HCT116 (cell line): ENCODE measurements around the gene DIDO1. TPM values are rescaled to one million over a fixed set of nuclear protein-coding genes. Genes with fewer than 3 reads are reported as not detected.

Source experiments
- ATAC-seq: fragments of 200-7000 bp; cut with Tn5 transposase; 2 replicates; pipeline ENCODE4 v1.9.1; 2020; ENCODE audit warnings: mild to moderate bottlenecking, moderate library complexity
- BruUV-seq: library from RNA; stranded (reverse); fragments of 400-500 nt; replicated peaks from 2 replicates; lab custom pipeline; 2021; lab: Mats Ljungman, UMichigan
- CTCF ChIA-PET: fragments of 300-600 bp; sonication (Branson Sonifier 250); formaldehyde crosslinking; loops from one replicate; lab custom pipeline; 2021; ENCODE audit warnings: antibody characterized with exemption; lab: Charles Lee
- POLR2A ChIA-PET: fragments of 300-600, 350-600 bp; sonication (Branson Sonifier 250); formaldehyde crosslinking; loops from one replicate; lab custom pipeline; 2021; ENCODE audit warnings: antibody characterized with exemption; lab: Charles Lee
- RAD21 ChIA-PET, 2 experiments: fragments of 300-600 bp; sonication (Branson Sonifier 250); formaldehyde crosslinking; loops; one replicate each; lab custom pipeline; 2023; ENCODE audit warnings: low total read pairs in 2 of 2; ENCODE audit not compliant: uncharacterized antibody in 2 of 2, unreplicated experiment in 2 of 2, low non-redundant PET in 1 of 2; lab: Charles Lee
- DNase-seq: peaks from one replicate; pipeline ENCODE4 v3.0.0-alpha.2; 2010; ENCODE audit warnings: low read depth, low spot score
- H2AFZ ChIP-seq: fragments of 200-600 bp; shearing (Covaris generic), sonication (generic); 2 replicates; pipeline ENCODE4 v1.6.1; 2017; ENCODE audit warnings: low read depth, mixed run types, mixed read lengths, antibody characterized with exemption, low read length; ENCODE audit not compliant: poor library complexity, severe bottlenecking
- H3K27ac ChIP-seq: 2 replicates; pipeline ENCODE4 v1.5.1; 2012; ENCODE audit warnings: low read depth, low read length
- H3K27me3 ChIP-seq: fragments of 200-600 bp; sonication (generic); 2 replicates; pipeline ENCODE4 v1.6.1; 2016; ENCODE audit warnings: mixed run types, low read length, mixed read lengths; ENCODE audit not compliant: insufficient read depth
- H3K36me3 ChIP-seq, 2 experiments: fragments of 200-500 bp in 1 of 2; fragments of 200-600 bp in 1 of 2; sonication (Bioruptor generic) in 1 of 2; sonication (generic) in 1 of 2; 2 replicates each; pipeline versions ENCODE4 v1.5.1 to v1.6.1; 2014 to 2016; ENCODE audit warnings: low read length in 2 of 2, inconsistent platforms in 1 of 2, mixed read lengths in 1 of 2, mixed run types in 1 of 2; ENCODE audit not compliant: insufficient read depth in 2 of 2, control insufficient read depth in 1 of 2
- H3K4me1 ChIP-seq, 2 experiments: fragments of 200-600 bp in 1 of 2; sonication (generic) in 1 of 2; 2 replicates each; pipeline versions ENCODE4 v1.5.1 to v1.6.1; 2012 to 2017; ENCODE audit warnings: low read length in 2 of 2, inconsistent platforms in 1 of 2, mild to moderate bottlenecking in 1 of 2, mixed read lengths in 1 of 2, mixed run types in 1 of 2, moderate library complexity in 1 of 2; ENCODE audit not compliant: insufficient read depth in 2 of 2, control insufficient read depth in 1 of 2
- H3K4me2 ChIP-seq: fragments of 200-600 bp; sonication (generic); 2 replicates; pipeline ENCODE4 v1.6.1; 2017; ENCODE audit warnings: mixed run types, low read length, mixed read lengths
- H3K4me3 ChIP-seq, 2 experiments: fragments of 200-600 bp in 1 of 2; sonication (generic) in 1 of 2; replicated peaks in 1 of 2; 2 replicates each; pipeline ENCODE4 v1.5.1; 2011 to 2016; ENCODE audit warnings: low read length in 2 of 2, control low read depth in 1 of 2, low read depth in 1 of 2, mild to moderate bottlenecking in 1 of 2, mixed read lengths in 1 of 2, mixed run types in 1 of 2
- H3K79me2 ChIP-seq: fragments of 200-600 bp; sonication (generic); 2 replicates; pipeline ENCODE4 v1.6.1; 2017; ENCODE audit warnings: mild to moderate bottlenecking, mixed run types, low read length, moderate library complexity, mixed read lengths; ENCODE audit not compliant: insufficient read depth
- H3K9ac ChIP-seq: fragments of 200-600 bp; sonication (generic); 2 replicates; pipeline ENCODE4 v1.6.1; 2016; ENCODE audit warnings: low read length, mixed read lengths
- H3K9me2 ChIP-seq: fragments of 200-600 bp; sonication (generic), shearing (Covaris generic); 2 replicates; pipeline ENCODE4 v1.6.1; 2017; ENCODE audit warnings: mixed run types, mild to moderate bottlenecking, moderate library complexity; ENCODE audit not compliant: insufficient read depth
- H3K9me3 ChIP-seq, 2 experiments: fragments of 200-500 bp in 1 of 2; fragments of 200-600 bp in 1 of 2; sonication (Bioruptor generic) in 1 of 2; sonication (generic) in 1 of 2; 2 replicates each; pipeline ENCODE4 v1.6.1; 2014 to 2017; ENCODE audit warnings: low read length in 2 of 2, mixed read lengths in 2 of 2, inconsistent platforms in 1 of 2, low read depth in 1 of 2, mild to moderate bottlenecking in 1 of 2, mixed run types in 1 of 2, moderate library complexity in 1 of 2; ENCODE audit not compliant: control insufficient read depth in 1 of 2, insufficient read depth in 1 of 2
- H4K20me1 ChIP-seq: fragments of 200-600 bp; sonication (generic), shearing (Covaris generic); 2 replicates; pipeline ENCODE4 v1.6.1; 2017; ENCODE audit warnings: mixed run types, mild to moderate bottlenecking, moderate library complexity; ENCODE audit not compliant: insufficient read depth
- ATF3 ChIP-seq: IDR thresholded peaks from 2 replicates; pipeline ENCODE4 v1.6.1; 2012
- CBX3 ChIP-seq: IDR thresholded peaks from 2 replicates; pipeline ENCODE4 v1.6.1; 2012; ENCODE audit warnings: low read depth
- CEBPB ChIP-seq: IDR thresholded peaks from 2 replicates; pipeline ENCODE4 v1.6.1; 2012; ENCODE audit warnings: low read depth
- EGR1 ChIP-seq: IDR thresholded peaks from 2 replicates; pipeline ENCODE4 v1.6.1; 2012; ENCODE audit warnings: low read depth
- ELF1 ChIP-seq: IDR thresholded peaks from 2 replicates; pipeline ENCODE4 v1.6.1; 2012; ENCODE audit warnings: low read depth, borderline replicate concordance
- EZH2phosphoT487 ChIP-seq: fragments of 200-600 bp; IDR thresholded peaks from 2 replicates; pipeline ENCODE4 v1.6.1; 2018; ENCODE audit warnings: antibody characterized with exemption, borderline replicate concordance
- FOSL1 ChIP-seq: IDR thresholded peaks from 2 replicates; pipeline ENCODE4 v1.6.1; 2012; ENCODE audit warnings: low read depth
- MAX ChIP-seq: IDR thresholded peaks from 2 replicates; pipeline ENCODE4 v1.6.1; 2012
- POLR2A ChIP-seq: IDR thresholded peaks from 2 replicates; pipeline ENCODE4 v1.7.0; 2011; ENCODE audit warnings: borderline replicate concordance; ENCODE audit not compliant: insufficient read depth, insufficient read length; ENCODE audit errors: extremely low read depth
- POLR2AphosphoS5 ChIP-seq: IDR thresholded peaks from 2 replicates; pipeline ENCODE4 v1.6.1; 2011; ENCODE audit warnings: mild to moderate bottlenecking, low read depth, low read length, moderate library complexity
- SP1 ChIP-seq: IDR thresholded peaks from 2 replicates; pipeline ENCODE4 v1.6.1; 2012; ENCODE audit warnings: low read depth
- SRF ChIP-seq: IDR thresholded peaks from 2 replicates; pipeline ENCODE4 v1.6.1; 2012; ENCODE audit warnings: low read depth
- TCF7L2 ChIP-seq: IDR thresholded peaks from 2 replicates; pipeline ENCODE4 v1.7.0; 2011; ENCODE audit warnings: borderline replicate concordance, inconsistent platforms; ENCODE audit not compliant: insufficient read depth, insufficient read length; ENCODE audit errors: extremely low read depth
- ZFX ChIP-seq: fragments of 450-650 bp; IDR thresholded peaks from 2 replicates; pipeline ENCODE4 v1.6.1; 2017
- ZNF274 ChIP-seq: fragments of 200-500 bp; sonication (Bioruptor generic); IDR thresholded peaks from 2 replicates; pipeline ENCODE4 v1.6.1; 2014; ENCODE audit warnings: mild to moderate bottlenecking, low read depth, low read length, inconsistent platforms
- intact Hi-C: fragments of 100-400 bp; cut with micrococcal nuclease; formaldehyde crosslinking; loops from 2 replicates; pipeline ENCODE4 v1.10.0; 2022
- total RNA-seq: library from RNA; stranded (reverse); gene quantifications from one replicate; pipeline ENCODE4 v1.2.1, GENCODE V29; 2021; ENCODE audit not compliant: unreplicated experiment
- TF ChIP-seq, protein P1 (sequence below): IDR thresholded peaks from 2 replicates; pipeline ENCODE4 v1.6.1; 2012; ENCODE audit warnings: low read depth
- TF ChIP-seq, protein P2 (sequence below): IDR thresholded peaks from 2 replicates; pipeline ENCODE4 v1.6.1; 2011; ENCODE audit warnings: mild to moderate bottlenecking, low read length, moderate library complexity; ENCODE audit not compliant: insufficient replicate concordance; ENCODE audit errors: extremely low read depth

The DIDO1 gene
- total RNA-seq, 1 experiment from 2014 or later, result 41.4 TPM

GRCh38 chr20:62949153-62949821 lies 23.0 kb upstream of the DIDO1 start:
- Histone ChIP-seq H3K79me2 (peaks cover 21% of the 10 kb centered on the region), H3K4me3 (no peak overlapping the region), H3K27me3 (no peaks in the 10 kb centered on the region), H3K4me1 (peaks cover 9 to 24% of the 10 kb centered on the region in 2 experiments), H4K20me1 (no peaks in the 10 kb centered on the region), H3K9me3 (peaks cover 0 to 6% of the 10 kb centered on the region in 2 experiments; a peak in 1 of 4 replicates), H3K9me2 (no peaks in the 10 kb centered on the region), H2AFZ (no peak overlapping the region), H3K9ac (no peak overlapping the region), H3K4me2 (no peak overlapping the region), H3K27ac (no peak overlapping the region), H3K36me3 (peaks cover 30 to 53% of the 10 kb centered on the region in 2 experiments; a peak in 3 of 4 replicates)
- ATAC-seq (no peak), DNase-seq (no peak)
- intact Hi-C loops, result no loop called here
- BruUV-seq, result no TSS peak
- POLR2A ChIA-PET, result no interaction called here
- CTCF ChIA-PET, result no interaction called here
- TF ChIP-seq ELF1 (no peak), TCF7L2 (no peak), ATF3 (no peak), EGR1 (no peak), SP1 (no peak), ZFX (no peak), CBX3 (no peak), ZNF274 (no peak), POLR2A (no peak), POLR2AphosphoS5 (no peak), CEBPB (no peak), SRF (no peak), MAX (no peak), EZH2phosphoT487 (no peak), FOSL1 (no peak)
- TF ChIP-seq, protein P1, sequence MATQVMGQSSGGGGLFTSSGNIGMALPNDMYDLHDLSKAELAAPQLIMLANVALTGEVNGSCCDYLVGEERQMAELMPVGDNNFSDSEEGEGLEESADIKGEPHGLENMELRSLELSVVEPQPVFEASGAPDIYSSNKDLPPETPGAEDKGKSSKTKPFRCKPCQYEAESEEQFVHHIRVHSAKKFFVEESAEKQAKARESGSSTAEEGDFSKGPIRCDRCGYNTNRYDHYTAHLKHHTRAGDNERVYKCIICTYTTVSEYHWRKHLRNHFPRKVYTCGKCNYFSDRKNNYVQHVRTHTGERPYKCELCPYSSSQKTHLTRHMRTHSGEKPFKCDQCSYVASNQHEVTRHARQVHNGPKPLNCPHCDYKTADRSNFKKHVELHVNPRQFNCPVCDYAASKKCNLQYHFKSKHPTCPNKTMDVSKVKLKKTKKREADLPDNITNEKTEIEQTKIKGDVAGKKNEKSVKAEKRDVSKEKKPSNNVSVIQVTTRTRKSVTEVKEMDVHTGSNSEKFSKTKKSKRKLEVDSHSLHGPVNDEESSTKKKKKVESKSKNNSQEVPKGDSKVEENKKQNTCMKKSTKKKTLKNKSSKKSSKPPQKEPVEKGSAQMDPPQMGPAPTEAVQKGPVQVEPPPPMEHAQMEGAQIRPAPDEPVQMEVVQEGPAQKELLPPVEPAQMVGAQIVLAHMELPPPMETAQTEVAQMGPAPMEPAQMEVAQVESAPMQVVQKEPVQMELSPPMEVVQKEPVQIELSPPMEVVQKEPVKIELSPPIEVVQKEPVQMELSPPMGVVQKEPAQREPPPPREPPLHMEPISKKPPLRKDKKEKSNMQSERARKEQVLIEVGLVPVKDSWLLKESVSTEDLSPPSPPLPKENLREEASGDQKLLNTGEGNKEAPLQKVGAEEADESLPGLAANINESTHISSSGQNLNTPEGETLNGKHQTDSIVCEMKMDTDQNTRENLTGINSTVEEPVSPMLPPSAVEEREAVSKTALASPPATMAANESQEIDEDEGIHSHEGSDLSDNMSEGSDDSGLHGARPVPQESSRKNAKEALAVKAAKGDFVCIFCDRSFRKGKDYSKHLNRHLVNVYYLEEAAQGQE, result no peak
- TF ChIP-seq, protein P2, sequence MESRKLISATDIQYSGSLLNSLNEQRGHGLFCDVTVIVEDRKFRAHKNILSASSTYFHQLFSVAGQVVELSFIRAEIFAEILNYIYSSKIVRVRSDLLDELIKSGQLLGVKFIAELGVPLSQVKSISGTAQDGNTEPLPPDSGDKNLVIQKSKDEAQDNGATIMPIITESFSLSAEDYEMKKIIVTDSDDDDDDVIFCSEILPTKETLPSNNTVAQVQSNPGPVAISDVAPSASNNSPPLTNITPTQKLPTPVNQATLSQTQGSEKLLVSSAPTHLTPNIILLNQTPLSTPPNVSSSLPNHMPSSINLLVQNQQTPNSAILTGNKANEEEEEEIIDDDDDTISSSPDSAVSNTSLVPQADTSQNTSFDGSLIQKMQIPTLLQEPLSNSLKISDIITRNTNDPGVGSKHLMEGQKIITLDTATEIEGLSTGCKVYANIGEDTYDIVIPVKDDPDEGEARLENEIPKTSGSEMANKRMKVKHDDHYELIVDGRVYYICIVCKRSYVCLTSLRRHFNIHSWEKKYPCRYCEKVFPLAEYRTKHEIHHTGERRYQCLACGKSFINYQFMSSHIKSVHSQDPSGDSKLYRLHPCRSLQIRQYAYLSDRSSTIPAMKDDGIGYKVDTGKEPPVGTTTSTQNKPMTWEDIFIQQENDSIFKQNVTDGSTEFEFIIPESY, result no peak
- RAD21 ChIA-PET, result no interaction called here
